ENCODE data around the gene THRB.

Gene THRB

DNA sequence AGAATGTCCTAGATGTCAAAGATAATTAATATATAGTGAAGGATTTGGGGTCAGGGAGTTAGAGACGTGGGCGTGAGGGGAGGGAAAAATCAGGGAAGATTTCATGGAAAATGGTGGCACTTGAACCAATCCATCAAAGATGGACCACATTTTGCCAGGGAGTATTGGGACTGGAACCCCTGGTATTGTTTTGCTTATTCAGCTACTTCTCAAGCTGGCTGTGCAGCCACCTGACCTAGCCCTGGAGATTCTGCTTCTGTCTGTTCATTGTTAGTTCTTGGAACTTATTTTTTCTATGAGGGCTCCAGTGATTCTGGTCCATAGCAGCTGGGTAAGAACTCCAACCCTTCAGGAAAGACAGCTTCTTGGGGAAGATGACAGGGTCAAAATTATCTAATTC is 3.3 kb upstream of the THRB start:
- no peak overlapping the region for H3K4me3 ChIP-seq
- DNase-seq (ENCODE audit: low spot score), result no peak
- H3K27ac ChIP-seq, result no peak overlapping the region
- TF ChIP-seq, protein P1, sequence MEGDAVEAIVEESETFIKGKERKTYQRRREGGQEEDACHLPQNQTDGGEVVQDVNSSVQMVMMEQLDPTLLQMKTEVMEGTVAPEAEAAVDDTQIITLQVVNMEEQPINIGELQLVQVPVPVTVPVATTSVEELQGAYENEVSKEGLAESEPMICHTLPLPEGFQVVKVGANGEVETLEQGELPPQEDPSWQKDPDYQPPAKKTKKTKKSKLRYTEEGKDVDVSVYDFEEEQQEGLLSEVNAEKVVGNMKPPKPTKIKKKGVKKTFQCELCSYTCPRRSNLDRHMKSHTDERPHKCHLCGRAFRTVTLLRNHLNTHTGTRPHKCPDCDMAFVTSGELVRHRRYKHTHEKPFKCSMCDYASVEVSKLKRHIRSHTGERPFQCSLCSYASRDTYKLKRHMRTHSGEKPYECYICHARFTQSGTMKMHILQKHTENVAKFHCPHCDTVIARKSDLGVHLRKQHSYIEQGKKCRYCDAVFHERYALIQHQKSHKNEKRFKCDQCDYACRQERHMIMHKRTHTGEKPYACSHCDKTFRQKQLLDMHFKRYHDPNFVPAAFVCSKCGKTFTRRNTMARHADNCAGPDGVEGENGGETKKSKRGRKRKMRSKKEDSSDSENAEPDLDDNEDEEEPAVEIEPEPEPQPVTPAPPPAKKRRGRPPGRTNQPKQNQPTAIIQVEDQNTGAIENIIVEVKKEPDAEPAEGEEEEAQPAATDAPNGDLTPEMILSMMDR (IDR thresholded peaks at IDR 0.05), result no peak

GRCh38 chr3:24496529-24497482 is 2.2 kb upstream of the THRB start:
- TF ChIP-seq, protein P1 (IDR thresholded peaks at IDR 0.05), result peak; percentile 34
- H3K27ac ChIP-seq, result peak overlapping the region; percentile 93 to 99

GRCh38 chr3:24495326-24495994 is 810 bp upstream of the THRB start:
- Histone ChIP-seq H3K27ac (peak overlapping the region; percentile 93 to 99), H3K4me3 (peak overlapping the region; percentile 94)
- TF ChIP-seq, protein P1 (IDR thresholded peaks at IDR 0.05), result no peak
- DNase-seq (ENCODE audit: low spot score), result peak; percentile 78

More at GRCh38 chr3:24496529-24497482, 2.2 kb upstream of the THRB start:
- H3K4me3 ChIP-seq, result no peak overlapping the region
- DNase-seq (ENCODE audit: low spot score), result peak; percentile 91

- DNase-seq (ENCODE audit: low spot score), result peak; percentile 92
- peak overlapping the region; percentile 94 for H3K4me3 ChIP-seq
- H3K27ac ChIP-seq, result peak overlapping the region; percentile 93 to 99
- TF ChIP-seq, protein P1 (IDR thresholded peaks at IDR 0.05), result no peak
These were observed 668 bp downstream of the THRB start for GRCh38 chr3:24493746-24494617.

GRCh38 chr3:24492971-24493551 is 1.6 kb downstream of the THRB start:
- no peak for DNase-seq (ENCODE audit: low spot score)
- Histone ChIP-seq H3K4me3 (peak overlapping the region; percentile 94), H3K27ac (peak overlapping the region; percentile 35 to 93)
- TF ChIP-seq, protein P1 (IDR thresholded peaks at IDR 0.05), result no peak

DNA sequence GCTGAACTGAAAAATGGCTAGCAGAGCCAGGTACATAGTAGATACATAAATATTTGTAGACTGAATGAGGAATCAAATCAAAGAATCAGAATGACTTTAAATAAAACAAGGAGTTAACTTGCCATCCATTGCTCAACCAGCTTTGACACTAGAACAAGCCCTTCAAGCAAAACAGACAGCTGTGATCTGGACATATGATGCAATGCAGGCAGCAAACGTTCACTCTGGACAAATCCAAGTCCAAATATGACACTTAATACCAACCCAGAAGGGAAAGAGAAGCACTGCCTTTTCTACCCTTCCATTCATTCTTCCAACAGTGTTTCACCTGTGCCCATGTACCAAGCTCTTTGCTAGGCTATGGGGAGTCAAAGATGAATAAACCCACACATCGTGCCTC is 4.5 kb downstream of the THRB start:
- TF ChIP-seq, protein P1 (IDR thresholded peaks at IDR 0.05), result no peak
- DNase-seq (ENCODE audit: low spot score), result no peak
- peak overlapping the region; percentile 23 to 27 for H3K27ac ChIP-seq
- H3K4me3 ChIP-seq, result no peak overlapping the region

Data from coronary artery (tissue), 2 donors.